Stomach smooth muscle (tissue), 2 donors: Measurements from ENCODE around the gene STRIP2.
"Not testable (repeated sequence)": the region's sequence is repeated elsewhere in the genome, so short reads cannot be mapped to it uniquely, and the experiment has no call there.

Source experiments
- H3K27ac ChIP-seq: one replicate; pipeline ENCODE4 v1.7.0; 2013; ENCODE audit warnings: mild to moderate bottlenecking, low read length, inconsistent platforms
- H3K27me3 ChIP-seq, 2 donors: one replicate each; pipeline ENCODE4 v1.7.0; 2013; ENCODE audit warnings: low read length in 2 of 2; ENCODE audit not compliant: insufficient read depth in 2 of 2, control insufficient read depth in 1 of 2
- H3K36me3 ChIP-seq, 2 donors: one replicate each; pipeline ENCODE4 v1.7.0; 2013; ENCODE audit warnings: low read length in 2 of 2; ENCODE audit not compliant: control insufficient read depth in 2 of 2, insufficient read depth in 2 of 2
- H3K4me1 ChIP-seq: one replicate; pipeline ENCODE4 v1.7.0; 2013; ENCODE audit warnings: low read length; ENCODE audit not compliant: control insufficient read depth, insufficient read depth
- H3K4me3 ChIP-seq, 2 donors: one replicate each; pipeline ENCODE4 v1.7.0; 2013; ENCODE audit warnings: low read length in 2 of 2
- H3K9ac ChIP-seq, 2 donors: one replicate each; pipeline ENCODE4 v1.7.0; 2013; ENCODE audit warnings: low read length in 2 of 2, mild to moderate bottlenecking in 1 of 2
- H3K9me3 ChIP-seq, 2 donors: one replicate each; pipeline ENCODE4 v1.7.0; 2013; ENCODE audit warnings: low read length in 2 of 2; ENCODE audit not compliant: control insufficient read depth in 2 of 2
- donor health status: healthy.
- donor health status: Pancreatic carcinoma.

The STRIP2 gene

DNA sequence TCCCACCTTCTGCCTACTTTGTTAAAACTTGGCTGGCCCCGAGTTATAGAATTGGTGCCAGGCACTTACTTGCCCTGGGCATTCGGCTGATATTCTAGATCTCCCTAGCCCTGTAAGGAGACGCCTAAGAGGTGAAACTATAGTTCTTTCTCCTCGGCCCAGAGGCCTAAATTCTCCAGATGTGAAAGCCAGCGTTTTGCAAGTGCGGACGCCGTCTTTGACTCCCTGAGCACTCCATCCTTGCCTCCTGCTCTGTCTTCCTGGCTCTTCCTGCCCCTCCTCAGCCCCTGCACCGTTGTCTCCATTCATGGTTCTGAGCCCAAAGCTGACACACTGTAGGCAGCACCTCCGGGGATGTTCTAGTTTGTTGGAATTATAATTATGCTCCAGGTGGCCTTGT is 79.3 kb downstream of the STRIP2 start:
- Histone ChIP-seq H3K4me1 (no peaks in the 10 kb centered on the region), H3K9ac (no peak overlapping the region), H3K27ac (no peak overlapping the region), H3K27me3 (no peaks in the 10 kb centered on the region), H3K9me3 (no peaks in the 10 kb centered on the region), H3K36me3 (no peaks in the 10 kb centered on the region), H3K4me3 (no peak overlapping the region)

DNA sequence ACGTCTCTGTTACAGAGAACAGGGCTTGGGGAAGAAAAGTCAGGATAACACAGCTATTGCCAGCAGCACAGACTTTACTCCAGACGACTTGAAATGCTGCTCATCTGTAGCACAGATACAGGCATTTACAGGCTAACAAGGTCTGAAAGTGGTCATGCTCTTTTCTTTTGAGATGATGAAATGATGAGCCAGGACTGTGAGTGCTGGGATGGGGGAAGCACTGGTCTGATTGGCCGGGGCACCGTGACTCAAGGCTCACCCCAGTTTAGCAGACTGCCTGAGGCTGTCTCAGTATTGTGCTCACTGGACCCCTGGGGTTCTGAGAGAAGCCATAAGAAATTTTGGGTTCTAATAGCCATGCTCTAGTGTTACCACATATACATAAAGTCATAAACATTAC is 80.5 kb downstream of the STRIP2 start:
- Histone ChIP-seq H3K9me3 (no peaks in the 10 kb centered on the region), H3K4me1 (no peaks in the 10 kb centered on the region), H3K27ac (no peak overlapping the region), H3K36me3 (no peaks in the 10 kb centered on the region), H3K9ac (no peak overlapping the region), H3K27me3 (no peaks in the 10 kb centered on the region), H3K4me3 (no peak overlapping the region)

DNA sequence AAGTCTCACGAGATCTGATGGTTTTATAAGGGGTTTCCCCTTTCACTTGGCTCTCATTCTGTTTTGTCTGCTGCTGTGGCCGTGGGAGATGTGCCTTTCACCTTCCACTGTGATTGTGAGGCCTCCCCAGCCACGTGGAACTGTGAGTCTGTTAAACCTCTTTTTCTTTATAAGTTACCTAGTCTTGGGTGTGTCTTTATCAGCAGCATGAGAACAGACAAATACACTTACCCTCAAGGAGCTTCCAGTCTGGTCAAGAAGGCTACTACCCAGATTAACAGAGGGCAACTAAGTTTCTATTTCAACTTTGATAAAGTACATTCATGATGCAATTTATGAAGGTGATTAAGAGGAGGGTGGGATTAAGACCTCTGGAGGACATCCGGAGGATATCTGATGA is 81.1 kb downstream of the STRIP2 start:
- no peaks in the 10 kb centered on the region for H3K27me3 ChIP-seq
- no peaks in the 10 kb centered on the region for H3K9me3 ChIP-seq
- H3K27ac ChIP-seq: no peak overlapping the region
- no peak overlapping the region for H3K4me3 ChIP-seq
- H3K9ac ChIP-seq: no peak overlapping the region
- no peaks in the 10 kb centered on the region for H3K36me3 ChIP-seq
- no peaks in the 10 kb centered on the region for H3K4me1 ChIP-seq

DNA sequence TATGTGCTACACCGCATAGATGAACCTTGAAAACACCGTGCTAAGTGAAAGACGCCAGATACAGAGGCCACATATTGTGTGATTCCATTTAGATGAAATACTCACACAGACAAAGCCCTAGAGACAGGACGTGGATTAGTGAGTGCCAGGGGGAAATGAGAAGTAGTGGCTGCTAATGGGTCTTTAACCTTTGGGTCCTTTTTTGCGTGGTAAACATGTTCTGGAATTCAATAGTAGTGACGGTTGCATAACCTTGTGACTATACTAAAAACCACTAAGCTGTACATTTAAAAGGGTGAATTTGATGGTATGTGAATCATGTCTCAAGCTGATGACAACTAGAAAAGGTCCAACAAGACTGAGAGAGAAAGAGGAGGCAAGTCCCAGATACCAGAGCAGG is 83.7 kb downstream of the STRIP2 start:
- Histone ChIP-seq H3K27ac (no peak overlapping the region), H3K4me3 (no peak overlapping the region), H3K9me3 (no peaks in the 10 kb centered on the region), H3K36me3 (no peaks in the 10 kb centered on the region), H3K9ac (no peak overlapping the region), H3K27me3 (peaks cover 0 to 2% of the 10 kb centered on the region in 2 donors), H3K4me1 (no peaks in the 10 kb centered on the region)

DNA sequence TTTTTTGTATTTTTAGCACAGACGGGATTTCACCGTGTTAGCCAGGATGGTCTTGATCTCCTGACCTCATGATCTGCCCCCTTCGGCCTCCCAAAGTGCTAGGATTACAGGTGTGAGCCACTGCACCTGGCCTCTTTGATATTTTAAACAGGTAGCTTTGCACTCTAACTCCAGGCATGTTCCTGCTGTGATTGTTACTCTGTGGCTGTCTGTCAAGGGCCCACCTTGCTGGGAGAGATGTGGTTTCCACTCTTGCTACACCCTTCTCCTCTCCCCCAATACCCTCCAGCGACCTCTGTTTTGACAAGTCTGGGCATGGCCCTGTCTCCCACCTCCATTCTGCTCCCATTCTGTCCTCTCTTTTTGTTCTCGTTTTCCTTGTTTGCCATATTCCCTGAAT is 85.2 kb downstream of the STRIP2 start:
- H3K27ac ChIP-seq: no peak overlapping the region
- no peak overlapping the region for H3K9ac ChIP-seq
- H3K4me1 ChIP-seq: no peaks in the 10 kb centered on the region
- peaks cover 0 to 3% of the 10 kb centered on the region in 2 donors for H3K27me3 ChIP-seq
- H3K9me3 ChIP-seq: no peaks in the 10 kb centered on the region
- no peaks in the 10 kb centered on the region for H3K36me3 ChIP-seq
- H3K4me3 ChIP-seq: no peak overlapping the region

DNA sequence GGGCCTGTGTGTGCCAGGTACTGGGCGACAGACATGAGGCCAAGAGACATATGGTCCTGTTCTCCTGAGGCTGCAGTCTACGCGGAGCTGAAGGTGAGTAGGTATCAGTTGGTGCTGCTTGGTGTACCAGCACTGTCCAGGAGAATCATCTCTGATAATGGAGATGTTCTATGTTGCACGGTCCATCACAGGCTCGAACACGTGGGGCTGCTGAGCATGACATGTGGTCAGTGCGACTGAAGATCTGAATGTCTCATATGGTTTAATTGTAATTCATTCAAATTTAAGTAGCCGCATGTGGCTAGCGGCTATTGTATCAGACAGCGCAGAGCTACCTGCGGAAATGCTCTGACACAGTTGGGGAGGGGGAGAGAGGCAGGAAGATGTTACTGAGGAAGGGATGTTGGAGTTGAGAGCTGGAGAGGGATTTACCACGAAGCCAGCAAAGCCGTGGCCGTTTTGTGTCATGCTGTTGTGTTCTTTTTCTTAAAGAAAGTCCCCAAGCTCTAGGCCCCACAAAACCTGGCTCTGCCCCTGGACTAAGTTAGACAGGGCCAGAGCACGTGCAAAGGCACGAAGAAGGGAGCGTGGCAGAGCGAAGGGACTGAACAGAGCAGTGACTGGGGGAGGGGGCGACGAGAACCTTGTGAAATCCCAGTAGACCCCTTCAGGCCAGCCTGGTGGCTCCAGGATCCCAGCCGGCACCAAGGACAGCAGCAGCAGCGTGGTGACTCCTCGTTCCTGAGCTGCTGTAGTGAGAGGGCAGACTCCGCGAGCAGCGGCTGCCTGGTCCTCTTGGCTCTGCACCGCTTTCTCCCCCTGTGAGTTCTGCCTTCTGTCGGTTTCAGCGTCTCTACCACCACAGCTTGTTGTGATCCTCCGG is 88.1 kb downstream of the STRIP2 start:
- Histone ChIP-seq H3K36me3 (no peaks in the 10 kb centered on the region), H3K9me3 (no peaks in the 10 kb centered on the region), H3K27me3 (peaks cover 3 to 4% of the 10 kb centered on the region in 2 donors), H3K9ac (no peak overlapping the region), H3K4me1 (no peaks in the 10 kb centered on the region), H3K27ac (no peak overlapping the region), H3K4me3 (no peak overlapping the region)

DNA sequence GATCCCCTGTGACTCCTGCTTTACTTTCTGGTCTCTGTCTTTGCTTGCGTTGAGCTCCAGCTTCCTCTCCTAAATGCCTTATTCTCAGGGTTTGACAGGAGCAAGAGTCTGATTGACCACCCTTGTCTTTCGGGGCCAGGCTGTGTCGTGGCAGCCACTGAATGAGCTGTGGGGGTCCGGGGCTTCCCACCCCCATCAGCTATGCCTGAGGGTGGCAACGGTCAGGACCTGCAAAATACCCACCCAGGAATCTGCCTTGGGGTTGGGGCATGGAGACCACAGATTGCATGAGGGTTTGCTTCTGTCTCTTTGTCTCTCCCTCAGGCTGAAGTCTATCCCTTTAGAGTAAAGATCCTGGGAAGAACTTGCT is 88.7 kb downstream of the STRIP2 start:
- no peaks in the 10 kb centered on the region for H3K9me3 ChIP-seq
- H3K9ac ChIP-seq: no peak overlapping the region
- no peak overlapping the region for H3K27ac ChIP-seq
- no peak overlapping the region for H3K4me3 ChIP-seq
- H3K27me3 ChIP-seq: peaks cover 3 to 4% of the 10 kb centered on the region in 2 donors
- no peaks in the 10 kb centered on the region for H3K36me3 ChIP-seq
- no peaks in the 10 kb centered on the region for H3K4me1 ChIP-seq

DNA sequence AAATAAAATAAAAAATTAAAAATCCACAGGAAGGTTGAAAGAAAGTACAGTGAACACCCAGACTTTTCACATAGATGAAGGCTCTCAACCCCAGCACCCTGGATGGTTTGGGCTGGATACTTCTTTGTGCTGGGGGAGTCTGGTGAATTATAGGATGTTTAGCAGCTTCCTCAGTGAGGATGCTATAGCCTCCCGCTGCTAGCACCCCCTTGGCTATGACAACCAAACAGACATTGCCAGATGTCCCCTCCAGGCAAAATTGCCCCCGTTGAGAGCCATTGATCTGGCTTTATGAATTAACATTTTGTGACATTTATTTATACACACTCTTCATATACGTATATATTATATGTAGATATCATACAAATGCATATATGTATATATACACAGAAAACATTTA is 89.7 kb downstream of the STRIP2 start:
- no peaks in the 10 kb centered on the region for H3K4me1 ChIP-seq
- no peak overlapping the region for H3K9ac ChIP-seq
- peaks cover 3 to 4% of the 10 kb centered on the region in 2 donors for H3K27me3 ChIP-seq
- H3K36me3 ChIP-seq: no peaks in the 10 kb centered on the region
- H3K9me3 ChIP-seq: no peaks in the 10 kb centered on the region
- H3K4me3 ChIP-seq: no peak overlapping the region
- H3K27ac ChIP-seq: no peak overlapping the region

DNA sequence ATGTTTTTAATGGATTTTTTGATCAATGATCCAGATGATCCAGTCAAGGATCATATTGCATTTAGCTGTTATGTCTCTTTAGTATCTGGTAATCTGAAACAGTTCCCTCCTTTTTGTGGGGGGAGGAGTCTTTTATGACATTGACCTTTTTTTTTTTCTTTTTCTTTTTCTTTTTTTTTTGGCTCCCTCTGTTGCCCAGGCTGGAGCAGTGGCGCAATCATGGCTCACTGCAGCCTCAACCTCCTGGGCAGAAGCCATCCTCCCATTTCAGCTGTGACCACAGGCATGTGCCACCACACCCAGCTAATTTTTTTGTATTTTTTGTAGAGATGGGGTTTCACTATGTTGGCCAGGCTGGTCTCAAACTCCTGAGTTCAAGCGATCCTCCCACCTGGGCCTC is 90.2 kb downstream of the STRIP2 start:
- not testable (repeated sequence) for H3K4me3 ChIP-seq, H3K27me3 ChIP-seq, H3K27ac ChIP-seq, H3K9me3 ChIP-seq, H3K36me3 ChIP-seq, H3K4me1 ChIP-seq, H3K9ac ChIP-seq

DNA sequence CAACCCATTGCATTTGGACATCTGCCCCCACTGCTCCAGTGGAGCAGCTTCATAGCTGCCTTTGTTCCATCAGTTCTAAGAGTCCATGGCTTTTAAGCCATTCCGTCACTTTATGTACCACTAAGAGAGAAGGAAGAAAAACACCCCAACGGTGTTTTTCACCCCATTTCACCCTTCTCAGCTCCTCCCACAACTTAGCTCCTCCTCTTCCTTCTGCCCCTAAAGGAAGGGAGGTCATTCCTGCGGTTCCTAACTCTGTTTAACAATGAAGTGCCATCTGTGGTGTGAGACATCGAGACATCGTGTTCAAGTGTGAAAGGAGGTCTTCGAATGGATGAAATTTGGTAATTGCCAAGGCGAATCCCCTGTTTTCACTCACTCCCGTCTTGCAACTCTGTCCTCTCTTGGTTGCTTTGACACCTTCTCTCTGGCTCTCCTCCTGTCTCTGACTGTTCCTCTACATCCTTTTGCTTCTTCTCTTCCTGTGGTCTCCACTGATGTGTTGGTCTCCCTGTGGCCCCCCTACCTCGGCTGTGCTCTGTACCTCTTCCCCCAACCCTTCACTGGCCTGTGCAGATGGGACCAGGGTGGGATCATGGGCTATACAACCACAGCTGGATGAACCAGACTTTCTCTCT is 91.1 kb downstream of the STRIP2 start:
- no peak overlapping the region for H3K9ac ChIP-seq
- H3K4me3 ChIP-seq: no peak overlapping the region
- H3K4me1 ChIP-seq: no peaks in the 10 kb centered on the region
- no peaks in the 10 kb centered on the region for H3K36me3 ChIP-seq
- H3K27ac ChIP-seq: no peak overlapping the region
- H3K27me3 ChIP-seq: peaks cover 3 to 4% of the 10 kb centered on the region in 2 donors
- H3K9me3 ChIP-seq: no peaks in the 10 kb centered on the region

DNA sequence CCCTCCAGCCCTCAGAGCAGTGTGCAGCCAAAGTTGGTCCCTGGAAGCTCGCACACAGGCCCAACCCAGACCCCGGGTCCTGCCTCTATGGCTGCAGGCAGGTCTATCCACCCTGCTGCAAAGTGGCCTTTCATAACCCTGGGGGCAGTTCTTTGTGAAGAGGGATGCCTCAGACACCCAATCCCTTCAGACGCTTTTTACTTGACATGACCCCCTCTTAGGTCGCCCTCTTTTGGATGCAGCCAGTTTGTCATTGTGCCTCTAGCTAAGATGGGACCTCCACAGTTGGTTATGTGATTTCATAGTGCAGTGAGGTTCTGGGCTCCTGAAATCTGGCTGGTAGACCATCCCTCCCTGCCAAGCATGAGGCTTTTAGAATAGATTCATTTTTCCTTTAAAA is 95.4 kb downstream of the STRIP2 start:
- Histone ChIP-seq H3K36me3 (no peaks in the 10 kb centered on the region), H3K27ac (no peak overlapping the region), H3K4me1 (no peaks in the 10 kb centered on the region)

More for the DNA sequence above, 95.4 kb downstream of the STRIP2 start:
- Histone ChIP-seq H3K9ac (no peak overlapping the region), H3K4me3 (no peak overlapping the region), H3K27me3 (peaks cover 0 to 5% of the 10 kb centered on the region in 2 donors), H3K9me3 (peaks cover 0 to 4% of the 10 kb centered on the region in 2 donors)
